Endothelial cell of umbilical vein (primary cell): ENCODE data around the gene WDFY3. TPM values are rescaled to one million over a fixed set of nuclear protein-coding genes. Genes with fewer than 3 reads are reported as not detected.

Source experiments
- BruUV-seq: library from RNA; stranded (reverse); fragments of 400-500 nt; replicated peaks from 2 replicates; lab custom pipeline; 2021; lab: Mats Ljungman, UMichigan
- CTCF ChIA-PET: fragments of 300-600, 350-600 bp; sonication (Branson Sonifier 250); formaldehyde crosslinking; loops from one replicate; lab custom pipeline; 2021; ENCODE audit warnings: antibody characterized with exemption, inconsistent platforms; lab: Charles Lee
- POLR2A ChIA-PET: fragments of 300-600, 350-600 bp; sonication (Branson Sonifier 250); formaldehyde crosslinking; loops from one replicate; lab custom pipeline; 2021; ENCODE audit warnings: antibody characterized with exemption, inconsistent platforms; lab: Charles Lee
- DNase-seq: peaks from one replicate; pipeline ENCODE4 v3.0.0-alpha.2; 2011; ENCODE audit warnings: low read depth, low spot score
- FAIRE-seq: peaks from 2 replicates; lab custom pipeline; 2011; peaks lifted over from hg19 to GRCh38; lab: Jason Lieb, UNC
- H2AFZ ChIP-seq: 2 replicates; pipeline ENCODE4 v1.6.0; 2012; ENCODE audit warnings: low read depth, low read length, control low read depth, inconsistent platforms
- H3K27ac ChIP-seq: 2 replicates; pipeline ENCODE4 v1.5.1; 2011; ENCODE audit warnings: low read depth, mild to moderate bottlenecking, control low read depth, low read length, moderate library complexity; ENCODE audit not compliant: insufficient read depth
- H3K27me3 ChIP-seq, 2 experiments: 2 replicates each; pipeline versions ENCODE4 v1.6.0 to v1.6.1; 2011; ENCODE audit warnings: low read length in 2 of 2, mixed read lengths in 1 of 2; ENCODE audit not compliant: control insufficient read depth in 2 of 2, insufficient read depth in 2 of 2
- H3K36me3 ChIP-seq, 2 experiments: 2 replicates in 1 of 2; 3 replicates in 1 of 2; pipeline ENCODE4 v1.5.1; 2011; ENCODE audit warnings: low read length in 2 of 2, mild to moderate bottlenecking in 1 of 2, moderate library complexity in 1 of 2; ENCODE audit not compliant: control insufficient read depth in 2 of 2, insufficient read depth in 2 of 2; ENCODE audit errors: extremely low read depth in 1 of 2
- H3K4me1 ChIP-seq: 3 replicates; pipeline ENCODE4 v1.5.1; 2011; ENCODE audit warnings: mild to moderate bottlenecking, low read length; ENCODE audit not compliant: control insufficient read depth, insufficient read depth; ENCODE audit errors: extremely low read depth
- H3K4me2 ChIP-seq: 2 replicates; pipeline ENCODE4 v1.6.1; 2011; ENCODE audit warnings: low read length, control low read depth, mixed read lengths; ENCODE audit not compliant: insufficient read depth
- H3K4me3 ChIP-seq, 3 experiments: fragments of 200-600 bp in 1 of 3; sonication (generic), shearing (Covaris generic) in 1 of 3; replicated peaks in 1 of 3; 2 replicates each; pipeline ENCODE4 v1.5.1; 2011 to 2016; ENCODE audit warnings: control low read depth in 3 of 3, low read length in 3 of 3, mild to moderate bottlenecking in 2 of 3, inconsistent platforms in 1 of 3, low read depth in 1 of 3, moderate library complexity in 1 of 3; ENCODE audit not compliant: insufficient read depth in 1 of 3
- H3K79me2 ChIP-seq: 2 replicates; pipeline ENCODE4 v1.6.0; 2012; ENCODE audit warnings: low read length, inconsistent platforms; ENCODE audit not compliant: control insufficient read depth, insufficient read depth
- H3K9ac ChIP-seq: replicated peaks from 2 replicates; pipeline ENCODE3; 2011; ENCODE audit warnings: low read length, control low read depth; ENCODE audit not compliant: insufficient read depth; ENCODE audit errors: extremely low read depth
- H3K9me1 ChIP-seq: replicated peaks from 3 replicates; pipeline ENCODE4 v1.6.0; 2011; ENCODE audit warnings: mild to moderate bottlenecking, low read length; ENCODE audit not compliant: control insufficient read depth, insufficient read depth; ENCODE audit errors: extremely low read depth
- H3K9me3 ChIP-seq: replicated peaks from 2 replicates; pipeline ENCODE4 v1.5.1; 2012; ENCODE audit warnings: low read length, inconsistent platforms; ENCODE audit not compliant: control insufficient read depth, insufficient read depth
- H4K20me1 ChIP-seq: replicated peaks from 2 replicates; pipeline ENCODE3; 2011; ENCODE audit warnings: mild to moderate bottlenecking, low read length; ENCODE audit not compliant: control insufficient read depth, insufficient read depth; ENCODE audit errors: extremely low read depth
- EZH2 ChIP-seq: IDR thresholded peaks from 2 replicates; pipeline ENCODE4 v1.6.1; 2012; ENCODE audit warnings: borderline replicate concordance, low read depth, mild to moderate bottlenecking, moderate library complexity, low read length, inconsistent platforms; ENCODE audit not compliant: severe bottlenecking
- FOS ChIP-seq: IDR thresholded peaks from 2 replicates; pipeline ENCODE4 v1.6.1; 2011; ENCODE audit warnings: mild to moderate bottlenecking, low read length, moderate library complexity, borderline replicate concordance; ENCODE audit not compliant: insufficient read depth
- GATA2 ChIP-seq: IDR thresholded peaks from 2 replicates; pipeline ENCODE4 v1.7.0; 2011; ENCODE audit warnings: low read depth, mild to moderate bottlenecking, moderate library complexity, mixed read lengths, low read length; ENCODE audit not compliant: insufficient read length, insufficient read depth
- JUN ChIP-seq: IDR thresholded peaks from 2 replicates; pipeline ENCODE4 v1.6.1; 2011; ENCODE audit warnings: borderline replicate concordance, low read depth; ENCODE audit not compliant: insufficient read length, insufficient read depth
- MYC ChIP-seq: IDR thresholded peaks from one replicate; pipeline ENCODE4 v1.6.1; 2011; ENCODE audit warnings: mild to moderate bottlenecking, low read depth, low read length
- POLR2A ChIP-seq: IDR thresholded peaks from 2 replicates; pipeline ENCODE4 v1.6.1; 2012; ENCODE audit warnings: low read depth, mild to moderate bottlenecking, control low read depth, low read length
- POLR2AphosphoS5 ChIP-seq: IDR thresholded peaks from 2 replicates; pipeline ENCODE4 v1.6.1; 2012; ENCODE audit warnings: low read depth, mild to moderate bottlenecking, control low read depth, low read length, moderate library complexity; ENCODE audit not compliant: insufficient read depth
- dilution Hi-C: fragments of 300-500 bp; cut with MboI; formaldehyde crosslinking; loops from one replicate; pipeline ENCODE4 v1.15.0; 2019; ENCODE audit warnings: low sequenced_read_pairs; ENCODE audit not compliant: extremely low pct_ligation_motif_present
- intact Hi-C: fragments of 100-400 bp; cut with micrococcal nuclease; formaldehyde crosslinking; loops from one replicate; pipeline ENCODE4 v1.10.0; 2022
- polyA plus RNA-seq, 4 experiments: library from polyadenylated mRNA; depleted of rRNA in 3 of 4; stranded (reverse) in 3 of 4; unstranded in 1 of 4; fragments of >200 nt; gene quantifications; 2 replicates each; pipeline versions ENCODE4 v1.2.1 to v1.2.3, GENCODE V29; 2011 to 2012; ENCODE audit warnings: missing spikeins in 1 of 4
- total RNA-seq: library from RNA; stranded (reverse); gene quantifications from 2 replicates; pipeline ENCODE4 v1.2.3, GENCODE V29; 2021
- TF ChIP-seq, protein P1 (sequence below), 2 donors: IDR thresholded peaks; 1 replicate in 1 of 2; 2 replicates in 1 of 2; pipeline ENCODE4 v1.5.1; 2011; ENCODE audit warnings: low read length in 2 of 2, mild to moderate bottlenecking in 2 of 2, moderate library complexity in 2 of 2, control low read depth in 1 of 2, inconsistent platforms in 1 of 2, low read depth in 1 of 2; ENCODE audit not compliant: insufficient read depth in 1 of 2; ENCODE audit errors: extremely low read depth in 1 of 2
- TF ChIP-seq, protein P2 (sequence below): IDR thresholded peaks from 2 replicates; pipeline ENCODE4 v1.6.1; 2011; ENCODE audit not compliant: insufficient read depth, insufficient read length

Gene WDFY3
- total and polyA plus RNA-seq, 2 donors (not counting 3 experiments of a cell fraction or from before 2014, with no cell fraction given): 37.0 to 113 TPM

GRCh38 chr4:84750960-84751283 lies 215.6 kb downstream of the WDFY3 start:
- no peaks in the 10 kb centered on the region for H3K9me1 ChIP-seq
- peaks cover 2% of the 10 kb centered on the region for H4K20me1 ChIP-seq
- H3K4me2 ChIP-seq: no peak overlapping the region
- H3K27ac ChIP-seq: no peak overlapping the region
- TF ChIP-seq FOS (no peak), MYC (no peak), POLR2AphosphoS5 (no peak), POLR2A (no peak), JUN (no peak), EZH2 (no peak), GATA2 (no peak)
- TF ChIP-seq, protein P1, sequence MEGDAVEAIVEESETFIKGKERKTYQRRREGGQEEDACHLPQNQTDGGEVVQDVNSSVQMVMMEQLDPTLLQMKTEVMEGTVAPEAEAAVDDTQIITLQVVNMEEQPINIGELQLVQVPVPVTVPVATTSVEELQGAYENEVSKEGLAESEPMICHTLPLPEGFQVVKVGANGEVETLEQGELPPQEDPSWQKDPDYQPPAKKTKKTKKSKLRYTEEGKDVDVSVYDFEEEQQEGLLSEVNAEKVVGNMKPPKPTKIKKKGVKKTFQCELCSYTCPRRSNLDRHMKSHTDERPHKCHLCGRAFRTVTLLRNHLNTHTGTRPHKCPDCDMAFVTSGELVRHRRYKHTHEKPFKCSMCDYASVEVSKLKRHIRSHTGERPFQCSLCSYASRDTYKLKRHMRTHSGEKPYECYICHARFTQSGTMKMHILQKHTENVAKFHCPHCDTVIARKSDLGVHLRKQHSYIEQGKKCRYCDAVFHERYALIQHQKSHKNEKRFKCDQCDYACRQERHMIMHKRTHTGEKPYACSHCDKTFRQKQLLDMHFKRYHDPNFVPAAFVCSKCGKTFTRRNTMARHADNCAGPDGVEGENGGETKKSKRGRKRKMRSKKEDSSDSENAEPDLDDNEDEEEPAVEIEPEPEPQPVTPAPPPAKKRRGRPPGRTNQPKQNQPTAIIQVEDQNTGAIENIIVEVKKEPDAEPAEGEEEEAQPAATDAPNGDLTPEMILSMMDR (IDR thresholded peaks at IDR 0.05; ENCODE audit: extremely low read depth in 1 of 2, insufficient read depth in 1 of 2, low read depth in 1 of 2, low read length in 2 of 2): no peak
- TF ChIP-seq, protein P2, sequence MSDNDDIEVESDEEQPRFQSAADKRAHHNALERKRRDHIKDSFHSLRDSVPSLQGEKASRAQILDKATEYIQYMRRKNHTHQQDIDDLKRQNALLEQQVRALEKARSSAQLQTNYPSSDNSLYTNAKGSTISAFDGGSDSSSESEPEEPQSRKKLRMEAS: no peak
- dilution Hi-C loops: no loop called here
- POLR2A ChIA-PET: no interaction called here
- no peak overlapping the region for H3K4me3 ChIP-seq
- FAIRE-seq: no peak
- no peaks in the 10 kb centered on the region for H3K79me2 ChIP-seq
- CTCF ChIA-PET: interaction anchor here (0.6 to 2.8 kb wide), 24 partner anchors 9 to 225 kb away, joined by 3 to 86 read pairs (median 4); partner anchors contain the start of gene WDFY3
- no TSS peak for BruUV-seq
- H2AFZ ChIP-seq: no peak overlapping the region
- no peaks in the 10 kb centered on the region for H3K4me1 ChIP-seq
- no peak overlapping the region for H3K9ac ChIP-seq
- intact Hi-C loops: loop anchor here (1.0 to 2.0 kb wide), 3 partner anchors 120 to 220 kb away; partner anchors contain the start of gene WDFY3
- DNase-seq: no peak
- H3K9me3 ChIP-seq: no peaks in the 10 kb centered on the region
- no peaks in the 10 kb centered on the region for H3K27me3 ChIP-seq
- peaks cover 15 to 47% of the 10 kb centered on the region in 2 experiments for H3K36me3 ChIP-seq
